Measurements from ENCODE around the gene MYO5B.
"Not testable (repeated sequence)": the region's sequence is repeated elsewhere in the genome, so short reads cannot be mapped to it uniquely, and the experiment has no call there.

MYO5B gene

GRCh38 chr18:49846718-49847470 is 348.1 kb downstream of the MYO5B start:
- DNase-seq, result no peak

DNA sequence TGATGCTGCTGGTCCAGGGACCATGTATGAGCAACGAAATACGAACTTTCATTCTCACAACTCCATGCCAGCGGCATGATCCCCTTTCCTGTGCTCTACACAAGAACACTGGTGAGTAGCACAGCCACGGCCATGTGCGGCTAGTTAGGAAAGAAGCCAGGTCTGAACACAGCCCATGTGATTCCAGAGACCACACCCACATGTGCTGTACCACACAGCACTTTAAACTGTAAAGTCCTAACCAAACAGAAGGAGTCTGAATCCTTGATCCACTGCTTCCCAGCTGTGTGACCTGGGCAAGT is 348.6 kb downstream of the MYO5B start:
- no peak for DNase-seq

- DNase-seq, result peak in 1 of 2 experiments; percentile 35
Observed at GRCh38 chr18:49845629-49846360, 349.2 kb downstream of the MYO5B start.

GRCh38 chr18:49844903-49845302 is 350.0 kb downstream of the MYO5B start:
- peak; percentile 17 to 78 for DNase-seq

DNA sequence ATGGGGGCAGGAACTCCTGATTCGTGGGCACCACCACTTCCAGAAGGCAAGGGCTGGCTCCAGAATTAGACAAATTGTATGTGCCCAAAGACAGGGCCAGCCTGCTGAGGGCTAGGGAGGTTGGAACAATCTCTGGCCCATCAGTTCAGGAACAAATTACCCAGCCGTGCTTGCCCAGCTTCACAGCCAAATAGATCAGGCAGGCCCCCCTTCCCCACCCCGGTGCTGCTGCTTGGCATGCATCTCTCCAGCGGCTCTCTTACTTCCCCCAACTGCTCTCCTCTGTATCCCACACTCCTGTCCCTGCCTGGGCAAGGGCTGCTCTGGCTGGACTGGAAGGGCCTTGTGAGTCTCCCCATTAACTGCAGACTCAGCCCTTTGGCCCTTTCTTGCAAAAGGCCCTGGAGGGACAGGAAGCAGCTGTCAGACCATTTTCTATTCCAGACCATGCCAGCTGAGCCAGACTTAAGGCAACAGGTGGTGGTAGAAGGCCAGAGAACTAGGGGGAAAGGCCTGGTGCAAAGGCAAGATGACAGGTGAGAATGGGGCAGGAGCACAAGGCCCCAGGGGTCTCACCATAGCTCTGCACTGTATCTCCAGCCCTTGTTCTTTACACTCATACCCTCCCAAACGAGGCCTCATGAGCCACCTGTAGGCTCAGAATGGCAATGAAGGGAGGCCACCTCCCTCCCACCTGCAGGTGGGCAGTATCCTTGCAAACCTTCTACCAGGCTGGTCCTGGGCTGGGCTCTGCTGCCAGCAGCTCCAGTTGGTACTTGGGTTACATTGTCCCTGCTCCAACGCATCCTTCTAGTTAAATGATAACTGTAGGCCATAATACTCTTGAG is 350.9 kb downstream of the MYO5B start:
- no peak for DNase-seq

DNA sequence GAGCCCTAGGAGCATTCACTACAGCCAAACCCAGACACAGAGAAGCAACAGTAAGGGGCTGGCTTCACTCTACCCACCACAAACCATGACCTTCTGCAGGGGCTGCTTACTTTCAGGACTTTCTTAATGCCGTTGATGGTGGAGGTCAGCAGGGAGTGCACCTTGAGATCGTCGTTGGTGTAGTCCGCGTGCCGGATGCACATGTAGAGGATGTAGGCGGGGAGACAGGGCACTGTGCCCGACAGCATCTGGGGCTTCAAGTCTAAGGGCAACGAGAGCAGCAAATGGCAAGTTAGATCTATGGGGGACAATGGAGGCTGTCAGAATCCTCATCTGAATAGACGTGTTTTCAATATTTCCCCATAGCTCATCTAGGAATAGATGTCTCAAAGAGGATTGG is 351.8 kb downstream of the MYO5B start:
- DNase-seq, result no peak

DNA sequence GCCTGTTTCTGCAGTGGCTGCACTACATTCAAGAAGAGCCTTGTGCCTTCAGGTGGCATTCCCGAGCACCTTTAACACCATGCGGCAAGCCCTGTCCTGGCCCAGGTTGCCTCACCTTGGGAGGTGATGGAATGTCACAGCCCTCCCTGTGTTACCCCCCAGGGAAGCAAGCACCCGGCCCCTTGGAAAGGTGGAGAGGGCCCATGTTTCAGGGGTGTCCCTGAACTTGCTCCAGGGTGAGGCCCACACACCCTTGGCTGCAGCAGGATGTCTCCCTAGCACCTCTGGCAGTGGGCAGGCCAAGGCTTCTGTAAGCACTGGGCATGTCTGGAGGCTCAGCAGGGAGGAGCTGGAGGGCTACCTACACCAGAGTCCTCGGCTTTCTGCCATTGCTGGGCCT is 352.3 kb downstream of the MYO5B start:
- DNase-seq, result no peak

DNA sequence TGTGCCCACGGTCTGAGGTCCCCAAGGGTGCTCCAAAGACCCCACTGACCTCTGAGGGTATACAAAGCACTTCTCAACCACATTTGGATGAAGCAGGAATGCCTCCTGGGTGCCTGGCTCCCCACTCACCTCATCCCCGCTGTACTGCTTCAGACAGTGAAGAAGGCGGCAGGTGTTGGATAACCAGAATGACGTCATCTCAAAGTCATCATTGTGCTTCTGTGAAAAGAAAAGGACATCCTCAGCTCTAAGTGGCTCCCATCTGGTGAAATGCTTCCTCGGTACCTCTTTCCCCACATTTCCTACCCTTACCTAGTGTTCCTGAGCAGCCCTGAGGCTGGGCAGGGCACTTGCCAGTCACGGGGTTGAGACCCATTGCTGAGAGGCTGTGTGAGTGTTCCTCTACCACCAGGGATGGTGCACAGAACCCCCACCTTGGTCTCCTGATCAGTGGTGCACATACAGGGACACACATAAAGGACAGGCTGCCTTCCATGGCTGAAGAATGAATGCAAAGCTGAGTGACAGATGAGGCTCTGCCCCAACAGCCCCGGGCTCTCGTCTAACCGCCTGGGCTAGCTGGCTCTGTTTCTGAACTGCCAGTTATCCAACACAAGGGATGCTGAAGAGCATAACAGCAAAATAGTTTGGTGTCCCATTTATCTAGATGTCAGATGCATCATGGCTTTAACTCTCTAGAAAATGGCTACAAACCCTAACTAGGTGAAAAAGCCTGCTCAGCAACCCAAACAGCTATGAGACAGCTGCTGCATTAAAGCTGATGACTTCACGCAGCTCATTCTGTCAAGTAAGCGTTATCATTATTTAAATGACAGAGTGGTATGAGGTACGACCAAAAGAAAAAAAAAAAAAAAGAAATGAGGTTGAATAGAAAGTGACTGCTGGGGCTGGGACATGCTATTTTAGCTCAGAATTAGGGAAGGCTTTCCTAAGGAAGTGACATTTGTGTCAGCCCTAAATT is 353.4 kb downstream of the MYO5B start:
- DNase-seq, result peak in 1 of 2 experiments; percentile 19

DNA sequence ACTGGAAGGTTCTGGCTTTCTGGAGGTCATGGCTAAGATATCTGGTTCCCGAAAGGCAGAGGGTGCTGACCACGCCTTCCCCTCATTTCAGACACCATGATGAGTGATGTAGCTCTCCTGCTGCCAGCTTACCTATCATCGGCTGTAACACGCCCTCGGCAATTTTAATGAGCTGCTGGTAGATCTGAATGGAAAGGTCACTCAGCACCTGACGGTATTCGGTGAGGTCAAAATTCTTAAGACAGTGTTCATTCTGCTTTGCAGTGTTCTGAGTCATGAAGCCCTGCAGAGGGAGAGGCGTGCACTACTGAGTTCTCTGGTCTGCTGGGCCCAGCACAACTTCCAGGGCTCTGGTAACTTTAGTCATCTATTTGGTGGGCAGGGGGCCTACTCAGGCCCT is 355.9 kb downstream of the MYO5B start:
- DNase-seq, result no peak

GRCh38 chr18:49838381-49838780 is 356.6 kb downstream of the MYO5B start:
- DNase-seq, result no peak

DNA sequence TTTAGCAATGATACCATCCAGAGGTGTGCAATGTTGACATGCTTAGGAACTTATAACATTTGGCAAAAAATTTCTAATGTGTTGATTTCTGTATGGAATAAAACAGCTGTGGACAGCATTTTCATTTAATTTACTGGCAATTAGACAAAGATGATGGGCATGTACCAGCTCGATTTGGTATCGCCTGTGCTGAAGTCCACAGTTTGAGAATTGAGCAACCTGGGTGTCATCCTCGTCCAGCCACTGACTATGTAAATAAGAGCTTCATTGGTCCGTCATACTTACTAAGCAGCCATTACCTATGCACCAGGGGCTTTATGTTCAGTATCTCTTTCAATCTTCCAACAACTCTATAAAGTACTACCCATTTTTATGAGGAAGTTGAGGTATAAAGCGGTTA is 357.1 kb downstream of the MYO5B start:
- no peak for DNase-seq

GRCh38 chr18:49837316-49837835 is 357.6 kb downstream of the MYO5B start:
- not testable (repeated sequence) for DNase-seq

- no peak for DNase-seq
Observed at GRCh38 chr18:49835405-49835804, 359.5 kb downstream of the MYO5B start.

DNA sequence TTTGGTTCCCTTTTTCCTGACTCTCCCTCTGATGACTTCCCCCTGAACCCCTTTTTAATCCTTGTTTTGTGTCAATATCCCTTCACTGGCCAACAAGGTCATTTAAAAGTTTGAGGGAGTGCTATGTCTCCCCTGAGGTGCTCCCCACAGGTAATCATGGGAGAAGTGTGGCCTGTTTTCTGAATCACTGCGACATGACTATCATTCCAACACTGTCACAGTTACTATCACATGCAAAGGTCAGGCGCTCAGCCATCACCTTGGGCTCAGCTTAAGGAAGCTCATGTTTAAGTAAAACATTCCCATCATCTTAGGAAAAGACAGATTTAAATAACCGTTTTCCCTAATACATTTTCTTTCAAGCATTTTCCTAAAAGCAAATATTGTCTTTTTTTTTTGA is 360.7 kb downstream of the MYO5B start:
- no peak for DNase-seq

DNA sequence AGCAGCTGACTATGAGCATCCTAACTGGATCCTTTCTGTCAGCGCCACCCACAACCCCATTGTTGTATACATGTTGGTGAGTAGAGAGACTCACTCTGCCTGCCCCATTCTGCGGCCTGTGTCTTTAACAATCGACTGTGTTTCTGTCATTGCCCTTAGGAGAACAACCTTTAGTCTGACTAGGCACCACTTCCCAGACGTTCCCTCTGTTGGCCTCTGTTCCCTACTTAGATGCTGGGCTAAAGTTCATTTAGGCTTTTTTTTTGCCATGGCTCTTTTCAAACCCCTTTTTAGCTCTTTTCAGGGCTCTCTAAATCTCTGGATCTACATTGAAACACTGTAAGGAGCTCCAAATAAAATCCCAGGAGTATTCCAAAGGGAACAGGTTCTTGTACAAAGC is 361.1 kb downstream of the MYO5B start:
- no peak for DNase-seq

DNA sequence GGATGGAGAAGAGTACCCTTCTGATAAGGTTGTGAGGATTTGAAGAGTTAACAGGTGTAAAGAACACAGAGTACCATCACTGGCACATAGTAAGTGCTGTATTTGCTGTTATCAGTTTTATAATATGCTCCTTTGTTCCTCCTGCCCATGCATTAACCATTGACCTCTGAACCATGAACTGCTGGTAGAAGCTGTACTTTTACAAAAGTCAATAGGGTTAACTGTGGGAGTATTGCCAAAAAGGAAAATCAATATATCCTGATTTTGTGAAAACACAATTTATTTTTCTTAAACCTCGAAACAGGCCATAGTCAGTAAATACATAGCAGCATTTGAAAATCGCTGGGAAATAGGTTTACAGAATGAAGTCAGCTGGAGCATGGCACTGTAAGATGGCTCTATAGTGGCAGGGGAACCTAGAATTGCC is 362.7 kb downstream of the MYO5B start:
- DNase-seq, result no peak

- DNase-seq, result no peak
Observed at GRCh38 chr18:49827996-49828395, 367.0 kb downstream of the MYO5B start.

DNA sequence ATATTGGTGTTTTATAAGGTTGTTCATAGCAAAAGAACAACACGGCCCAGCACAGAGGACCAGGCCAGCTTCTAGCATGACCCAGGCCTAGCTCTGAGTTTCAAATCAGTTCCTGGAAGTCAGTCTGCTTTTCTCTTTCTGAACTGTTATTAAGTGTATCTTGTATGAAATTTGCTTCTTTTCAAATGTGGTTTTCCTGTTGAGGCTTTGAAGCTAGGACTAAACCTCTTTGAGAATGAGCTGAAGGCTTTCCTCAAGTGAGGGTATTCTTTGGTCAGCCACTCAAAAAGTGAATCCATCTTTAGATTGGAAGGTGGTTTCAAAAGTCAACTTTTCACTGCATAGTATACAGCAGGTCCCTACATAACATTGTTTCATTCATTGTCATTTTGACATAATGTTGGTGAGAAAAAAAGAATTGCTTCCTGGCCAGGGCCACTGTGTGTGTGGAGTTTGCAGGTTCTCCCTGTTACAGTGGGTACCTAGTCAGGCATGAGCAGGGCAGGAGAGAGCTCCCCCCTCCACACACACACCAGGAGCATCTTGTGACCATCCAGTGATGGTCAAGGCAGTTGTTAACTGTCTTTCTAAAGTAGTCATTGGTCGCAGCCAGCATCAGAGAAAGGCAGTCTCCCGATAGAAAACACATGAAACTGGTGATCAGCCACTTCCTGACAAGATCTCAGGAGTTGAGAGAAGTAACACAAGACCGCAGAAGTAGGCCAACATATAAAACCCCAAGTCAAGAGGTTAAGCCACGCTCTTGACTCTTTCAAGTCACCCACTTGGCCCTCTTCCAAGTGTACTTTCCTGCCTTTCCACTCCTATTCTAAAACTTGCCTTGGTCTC is 374.9 kb downstream of the MYO5B start:
- DNase-seq, result no peak

DNA sequence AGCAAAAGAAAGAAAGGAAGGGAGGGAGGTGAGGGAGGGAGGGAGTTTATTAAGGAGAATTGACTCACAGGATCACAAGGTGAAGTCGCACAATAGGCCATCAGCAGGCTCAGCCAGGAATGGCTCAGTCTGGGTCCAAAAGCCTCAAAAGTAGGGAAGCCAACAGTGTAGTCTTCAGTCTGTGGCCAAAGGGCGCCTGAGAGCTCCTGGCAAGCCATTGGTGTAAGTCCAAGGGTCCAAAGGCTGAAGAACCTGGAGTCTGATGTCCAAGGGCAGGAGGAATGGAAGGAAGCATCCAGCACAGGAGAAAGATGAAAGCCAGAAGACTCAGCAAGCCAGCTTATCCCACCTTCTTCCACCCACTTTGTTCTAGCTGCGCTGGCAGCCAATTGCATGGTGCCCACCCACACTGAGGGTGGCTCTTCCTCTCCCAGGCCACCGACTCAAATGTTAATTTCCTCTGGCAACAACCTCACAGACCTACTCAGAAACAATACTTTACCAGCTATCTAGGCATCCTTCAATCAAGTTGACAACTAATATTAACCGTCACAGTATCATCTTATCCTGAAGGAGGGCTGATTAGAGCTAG is 375.8 kb downstream of the MYO5B start:
- no peak for DNase-seq

DNA sequence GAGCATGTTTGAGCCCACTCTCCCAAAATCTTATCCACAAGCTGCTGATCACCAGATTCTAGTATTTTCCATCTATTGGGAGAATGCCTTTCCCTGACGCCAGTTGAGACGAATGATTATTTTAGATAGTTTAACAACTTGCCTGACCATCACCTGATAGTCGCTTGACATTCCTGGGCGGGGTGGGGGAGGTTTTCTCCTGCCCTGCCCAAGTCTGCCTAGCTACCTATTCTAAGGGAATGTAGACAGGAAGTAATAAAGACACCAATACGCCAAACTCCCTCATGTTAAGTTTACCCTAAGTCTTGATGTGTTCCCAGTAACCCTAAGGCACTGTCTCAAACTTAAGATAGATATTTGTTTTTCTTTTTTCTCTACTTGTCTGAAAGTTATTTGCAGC is 377.0 kb downstream of the MYO5B start:
- DNase-seq, result no peak

DNA sequence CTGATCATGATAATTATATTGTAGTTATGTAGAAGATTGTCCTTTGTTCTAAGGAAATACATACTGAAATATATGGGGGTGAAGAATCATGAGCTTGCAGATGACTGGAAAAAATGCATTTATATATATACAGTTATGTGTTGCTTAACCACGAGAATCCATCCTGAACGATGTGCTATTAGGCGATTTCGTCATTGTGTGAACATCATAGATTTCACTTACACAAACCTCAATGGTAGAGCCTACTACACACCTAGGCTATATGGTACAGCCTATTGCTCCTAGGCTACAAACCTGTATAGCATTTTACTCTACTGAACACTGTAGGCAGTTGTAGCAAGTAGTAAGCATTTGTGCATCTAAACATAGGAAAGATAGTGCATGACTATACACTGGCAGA is 379.0 kb downstream of the MYO5B start:
- no peak for DNase-seq

All from NCI-H524 (cell line).